ENCODE data around the gene IFT172. TPM values are rescaled to one million over a fixed set of nuclear protein-coding genes. Genes with fewer than 3 reads are reported as not detected.
A peak's percentile ranks its signal among the peaks of the same experiment; 100 is the strongest.
"Not testable (repeated sequence)": the region's sequence is repeated elsewhere in the genome, so short reads cannot be mapped to it uniquely, and the experiment has no call there.

Gene IFT172
- total RNA-seq = 28.5 and 33.0 TPM in 2 replicates
- polyA plus RNA-seq = 10.9 and 11.2 TPM in 2 replicates
- polyA plus RNA-seq (2012) = 11.4 and 12.1 TPM in 2 replicates
- polyA minus RNA-seq (ENCODE audit: low replicate concordance) = 46.8 and 106 TPM in 2 replicates

GRCh38 chr2:27489498-27490397 lies at the start of gene IFT172:
Gene IFT172, minus strand, starts transcription at chr2:27489743. Its CDS starts 90 bp downstream, at chr2:27489653.
- Histone ChIP-seq H3K4me1 (ENCODE audit: control insufficient read depth, extremely low read depth, insufficient read depth, low read length) (peaks cover 6% of the 10 kb centered on the region), H3K79me2 (ENCODE audit: control insufficient read depth, insufficient read depth, low read length) (no peaks in the 10 kb centered on the region), H3K9ac (ENCODE audit: insufficient read depth, low read length) (peak within 1 kb of the TSS; percentile 68), H3K27me3 (ENCODE audit: control insufficient read depth, insufficient read depth, low read length) (no peaks in the 10 kb centered on the region), H3K36me3 (ENCODE audit: control insufficient read depth, insufficient read depth, low read length) (no peaks in the 10 kb centered on the region), H3K4me3 (replicated peaks in 1 of 4; ENCODE audit: control extremely low read depth in 1 of 4, insufficient read depth in 1 of 4, low read depth in 3 of 4, low read length in 4 of 4) (peak within 1 kb of the TSS; percentile 71 to 96 (median 88)), H4K20me1 (ENCODE audit: control insufficient read depth, extremely low read depth, insufficient read depth, low read length) (no peaks in the 10 kb centered on the region), H3K4me2 (ENCODE audit: extremely low read depth, insufficient read depth, low read length) (peak within 1 kb of the TSS; percentile 100), H2AFZ (ENCODE audit: low read length) (peak within 1 kb of the TSS; percentile 99), H3K27ac (ENCODE audit: insufficient read depth, low read length) (peak within 1 kb of the TSS; percentile 77), H3K9me3 (ENCODE audit: control insufficient read depth, insufficient read depth, low read depth, low read length) (no peaks in the 10 kb centered on the region)
- TF ChIP-seq, protein P1, sequence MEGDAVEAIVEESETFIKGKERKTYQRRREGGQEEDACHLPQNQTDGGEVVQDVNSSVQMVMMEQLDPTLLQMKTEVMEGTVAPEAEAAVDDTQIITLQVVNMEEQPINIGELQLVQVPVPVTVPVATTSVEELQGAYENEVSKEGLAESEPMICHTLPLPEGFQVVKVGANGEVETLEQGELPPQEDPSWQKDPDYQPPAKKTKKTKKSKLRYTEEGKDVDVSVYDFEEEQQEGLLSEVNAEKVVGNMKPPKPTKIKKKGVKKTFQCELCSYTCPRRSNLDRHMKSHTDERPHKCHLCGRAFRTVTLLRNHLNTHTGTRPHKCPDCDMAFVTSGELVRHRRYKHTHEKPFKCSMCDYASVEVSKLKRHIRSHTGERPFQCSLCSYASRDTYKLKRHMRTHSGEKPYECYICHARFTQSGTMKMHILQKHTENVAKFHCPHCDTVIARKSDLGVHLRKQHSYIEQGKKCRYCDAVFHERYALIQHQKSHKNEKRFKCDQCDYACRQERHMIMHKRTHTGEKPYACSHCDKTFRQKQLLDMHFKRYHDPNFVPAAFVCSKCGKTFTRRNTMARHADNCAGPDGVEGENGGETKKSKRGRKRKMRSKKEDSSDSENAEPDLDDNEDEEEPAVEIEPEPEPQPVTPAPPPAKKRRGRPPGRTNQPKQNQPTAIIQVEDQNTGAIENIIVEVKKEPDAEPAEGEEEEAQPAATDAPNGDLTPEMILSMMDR (conservative IDR thresholded peaks at IDR 0.05 in 1 of 2, IDR thresholded peaks at IDR 0.05 in 1 of 2; ENCODE audit: low read depth in 1 of 2, low read length in 2 of 2) = no peak
- no peak for TF ChIP-seq EZH2 (IDR thresholded peaks at IDR 0.05; ENCODE audit: low read length, missing control alignments)
- peak; percentile 97 to 98 for DNase-seq (ENCODE audit: low read depth in 2 of 2)

GRCh38 chr2:27538839-27539450 lies 49.4 kb upstream of the IFT172 start:
- H3K79me2 ChIP-seq (ENCODE audit: control insufficient read depth, insufficient read depth, low read length); H2AFZ ChIP-seq (ENCODE audit: low read length); H4K20me1 ChIP-seq (ENCODE audit: control insufficient read depth, extremely low read depth, insufficient read depth, low read length); H3K9ac ChIP-seq (ENCODE audit: insufficient read depth, low read length); DNase-seq (ENCODE audit: low read depth in 2 of 2); H3K27ac ChIP-seq (ENCODE audit: insufficient read depth, low read length); H3K36me3 ChIP-seq (ENCODE audit: control insufficient read depth, insufficient read depth, low read length); H3K4me2 ChIP-seq (ENCODE audit: extremely low read depth, insufficient read depth, low read length); H3K27me3 ChIP-seq (ENCODE audit: control insufficient read depth, insufficient read depth, low read length); H3K4me3 ChIP-seq (replicated peaks in 1 of 4; ENCODE audit: control extremely low read depth in 1 of 4, insufficient read depth in 1 of 4, low read depth in 3 of 4, low read length in 4 of 4); H3K4me1 ChIP-seq (ENCODE audit: control insufficient read depth, extremely low read depth, insufficient read depth, low read length); H3K9me3 ChIP-seq (ENCODE audit: control insufficient read depth, insufficient read depth, low read depth, low read length): not testable (repeated sequence)

- no peaks in the 10 kb centered on the region for H4K20me1 ChIP-seq (ENCODE audit: control insufficient read depth, extremely low read depth, insufficient read depth, low read length)
- H3K27me3 ChIP-seq (ENCODE audit: control insufficient read depth, insufficient read depth, low read length) = peaks cover 3% of the 10 kb centered on the region
- H3K36me3 ChIP-seq (ENCODE audit: control insufficient read depth, insufficient read depth, low read length) = no peaks in the 10 kb centered on the region
- no peak overlapping the region for H3K4me2 ChIP-seq (ENCODE audit: extremely low read depth, insufficient read depth, low read length)
- H3K79me2 ChIP-seq (ENCODE audit: control insufficient read depth, insufficient read depth, low read length) = no peaks in the 10 kb centered on the region
- TF ChIP-seq EZH2 (IDR thresholded peaks at IDR 0.05; ENCODE audit: low read length, missing control alignments) = no peak
- TF ChIP-seq, protein P1 (conservative IDR thresholded peaks at IDR 0.05 in 1 of 2, IDR thresholded peaks at IDR 0.05 in 1 of 2; ENCODE audit: low read depth in 1 of 2, low read length in 2 of 2) = no peak
- H3K9ac ChIP-seq (ENCODE audit: insufficient read depth, low read length) = no peak overlapping the region
- H2AFZ ChIP-seq (ENCODE audit: low read length) = no peak overlapping the region
- H3K4me1 ChIP-seq (ENCODE audit: control insufficient read depth, extremely low read depth, insufficient read depth, low read length) = no peaks in the 10 kb centered on the region
- no peak for DNase-seq (ENCODE audit: low read depth in 2 of 2)
- no peak overlapping the region for H3K4me3 ChIP-seq (replicated peaks in 1 of 4; ENCODE audit: control extremely low read depth in 1 of 4, insufficient read depth in 1 of 4, low read depth in 3 of 4, low read length in 4 of 4)
- no peaks in the 10 kb centered on the region for H3K9me3 ChIP-seq (ENCODE audit: control insufficient read depth, insufficient read depth, low read depth, low read length)
- H3K27ac ChIP-seq (ENCODE audit: insufficient read depth, low read length) = no peak overlapping the region
Observed at GRCh38 chr2:27537287-27537686, 47.7 kb upstream of the IFT172 start.
